ENCODE data around the gene NRP1.

The NRP1 gene

DNA sequence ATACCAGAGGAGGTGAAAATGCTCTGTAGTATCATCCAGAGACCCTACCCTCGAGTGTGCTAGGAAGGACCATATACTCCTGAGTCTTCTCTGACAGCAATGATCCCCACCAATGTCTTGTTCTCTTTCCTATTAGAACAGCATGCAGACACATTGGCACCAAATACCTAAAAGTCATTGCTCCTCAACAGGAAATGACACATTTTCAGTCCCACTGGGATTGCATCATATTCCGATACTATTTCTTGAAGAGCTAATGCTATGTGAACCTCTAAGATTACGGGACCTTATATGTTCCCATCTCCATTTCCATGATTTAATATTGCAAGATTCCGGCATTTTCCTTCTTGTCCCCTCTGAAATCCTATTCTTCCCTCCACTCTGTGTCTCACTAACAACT is 177.4 kb downstream of the NRP1 start:
- no peaks in the 10 kb centered on the region for H3K36me3 ChIP-seq
- no peaks in the 10 kb centered on the region for H3K9me3 ChIP-seq
- H3K4me3 ChIP-seq (ENCODE audit: low read depth in 1 of 2, low read length in 1 of 2): no peak overlapping the region
- TF ChIP-seq CTCF (IDR thresholded peaks at IDR 0.05): no peak
- H3K27ac ChIP-seq: no peak overlapping the region
- no peaks in the 10 kb centered on the region for H3K4me1 ChIP-seq (ENCODE audit: control insufficient read depth in 1 of 2, insufficient read depth in 1 of 2, low read depth in 1 of 2, low read length in 1 of 2)
- H3K27me3 ChIP-seq: no peaks in the 10 kb centered on the region

DNA sequence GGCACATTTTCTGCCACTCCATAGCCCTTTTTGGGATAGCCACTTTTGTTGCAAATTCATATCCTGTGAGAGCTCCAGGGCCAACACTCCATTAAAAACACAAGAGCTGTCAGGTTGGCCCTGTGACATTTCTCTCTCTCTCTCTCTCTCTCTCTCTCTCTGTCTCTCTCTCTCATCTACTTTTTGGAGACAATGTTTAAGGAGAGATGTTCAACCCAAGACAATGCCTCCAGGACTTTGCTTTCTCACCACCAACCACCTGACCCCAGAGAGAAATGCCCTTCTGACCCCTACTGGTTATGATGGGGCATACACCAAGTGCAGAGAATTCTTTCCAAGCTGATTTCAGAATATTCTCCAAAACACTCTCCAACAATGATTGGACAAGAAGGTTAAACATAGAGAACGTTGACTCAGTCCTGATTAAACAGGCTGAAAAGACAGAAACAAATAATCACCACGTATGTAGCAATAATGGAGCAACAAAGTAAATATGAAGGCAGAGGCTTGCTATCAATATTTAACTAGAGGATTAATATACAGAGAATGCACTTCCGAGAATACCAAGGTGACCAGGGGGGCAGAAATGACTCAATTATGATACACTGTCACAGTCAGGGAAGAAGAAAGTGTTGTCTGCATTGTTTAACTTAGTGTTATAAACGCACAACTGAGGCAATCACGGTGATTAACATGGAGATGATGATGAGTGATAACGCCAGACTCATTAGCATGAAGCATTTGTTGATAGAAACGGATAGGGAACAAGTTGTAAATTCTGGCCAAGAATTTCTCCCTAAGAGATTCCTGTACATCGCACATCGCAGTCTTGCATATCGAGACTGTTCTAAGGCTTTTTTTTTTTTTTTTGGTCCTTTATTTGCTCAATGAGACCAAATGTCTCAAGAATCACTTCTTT is 178.5 kb downstream of the NRP1 start:
- Histone ChIP-seq H3K9me3 (no peaks in the 10 kb centered on the region), H3K36me3 (no peaks in the 10 kb centered on the region), H3K4me3 (ENCODE audit: low read depth in 1 of 2, low read length in 1 of 2) (no peak overlapping the region), H3K4me1 (ENCODE audit: control insufficient read depth in 1 of 2, insufficient read depth in 1 of 2, low read depth in 1 of 2, low read length in 1 of 2) (no peaks in the 10 kb centered on the region), H3K27me3 (no peaks in the 10 kb centered on the region), H3K27ac (no peak overlapping the region)
- no peak for TF ChIP-seq CTCF (IDR thresholded peaks at IDR 0.05)

GRCh38 chr10:33154590-33154989 is 179.9 kb downstream of the NRP1 start:
- H3K4me3 ChIP-seq (ENCODE audit: low read depth in 1 of 2, low read length in 1 of 2): no peak overlapping the region
- TF ChIP-seq CTCF (IDR thresholded peaks at IDR 0.05): no peak
- no peaks in the 10 kb centered on the region for H3K27me3 ChIP-seq
- H3K36me3 ChIP-seq: no peaks in the 10 kb centered on the region
- no peaks in the 10 kb centered on the region for H3K9me3 ChIP-seq
- H3K27ac ChIP-seq: no peak overlapping the region
- no peaks in the 10 kb centered on the region for H3K4me1 ChIP-seq (ENCODE audit: control insufficient read depth in 1 of 2, insufficient read depth in 1 of 2, low read depth in 1 of 2, low read length in 1 of 2)

DNA sequence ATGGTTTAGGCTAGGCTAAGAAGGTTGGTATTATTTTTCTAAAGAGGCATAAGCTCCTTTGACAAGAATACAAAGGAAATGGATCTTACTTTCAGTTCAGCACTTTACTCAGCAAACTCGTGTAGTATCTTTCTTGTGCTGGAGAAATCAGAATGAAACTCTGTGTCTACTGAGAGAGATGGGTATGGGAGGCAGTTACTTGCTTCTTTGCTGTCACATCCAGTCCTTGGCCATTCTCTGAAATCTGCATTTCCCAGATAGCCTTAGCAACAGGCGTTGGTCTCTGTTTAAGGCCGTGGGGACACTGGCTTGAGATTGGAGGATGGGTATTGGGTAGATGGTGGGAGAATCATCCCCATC is 180.5 kb downstream of the NRP1 start:
- no peaks in the 10 kb centered on the region for H3K9me3 ChIP-seq
- no peak overlapping the region for H3K4me3 ChIP-seq (ENCODE audit: low read depth in 1 of 2, low read length in 1 of 2)
- no peaks in the 10 kb centered on the region for H3K36me3 ChIP-seq
- no peaks in the 10 kb centered on the region for H3K4me1 ChIP-seq (ENCODE audit: control insufficient read depth in 1 of 2, insufficient read depth in 1 of 2, low read depth in 1 of 2, low read length in 1 of 2)
- no peak for TF ChIP-seq CTCF (IDR thresholded peaks at IDR 0.05)
- no peaks in the 10 kb centered on the region for H3K27me3 ChIP-seq
- no peak overlapping the region for H3K27ac ChIP-seq

DNA sequence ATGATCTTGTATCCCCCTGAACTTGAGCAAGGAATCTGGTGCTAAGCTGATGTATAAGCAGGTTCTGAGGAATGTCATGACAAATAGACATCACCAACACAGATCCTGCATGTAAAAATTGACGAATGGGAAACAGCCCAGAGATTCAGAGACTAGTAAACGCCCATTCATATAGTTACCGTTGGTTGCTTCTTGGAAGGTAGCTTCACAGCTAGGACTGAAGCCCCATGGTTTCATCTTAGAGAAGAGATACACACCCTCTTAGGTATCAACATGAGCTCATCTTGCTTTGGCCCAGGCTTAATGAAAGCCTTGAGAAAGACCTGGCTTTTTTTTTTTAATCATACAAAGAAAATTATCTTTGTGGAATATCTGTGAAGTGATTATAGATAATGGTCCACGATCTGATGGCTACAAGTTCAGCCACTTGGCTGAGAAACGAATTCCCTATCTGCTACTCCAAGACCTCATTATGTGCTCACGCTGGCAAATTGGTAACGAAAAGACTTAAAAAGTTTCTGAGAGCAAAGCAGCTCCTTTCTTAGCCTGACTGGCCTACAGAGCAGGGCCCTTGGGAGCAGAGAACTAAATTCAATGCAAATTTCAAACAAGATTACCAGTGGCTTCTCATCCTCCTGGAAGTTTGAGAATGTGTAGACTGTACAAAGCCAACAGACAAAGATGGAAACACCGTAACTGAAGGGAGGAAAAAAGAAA is 181.1 kb downstream of the NRP1 start:
- no peak for TF ChIP-seq CTCF (IDR thresholded peaks at IDR 0.05)
- no peak overlapping the region for H3K27ac ChIP-seq
- H3K4me3 ChIP-seq (ENCODE audit: low read depth in 1 of 2, low read length in 1 of 2): no peak overlapping the region
- H3K9me3 ChIP-seq: no peaks in the 10 kb centered on the region
- H3K36me3 ChIP-seq: no peaks in the 10 kb centered on the region
- H3K4me1 ChIP-seq (ENCODE audit: control insufficient read depth in 1 of 2, insufficient read depth in 1 of 2, low read depth in 1 of 2, low read length in 1 of 2): no peaks in the 10 kb centered on the region
- H3K27me3 ChIP-seq: no peaks in the 10 kb centered on the region

Data from neutrophil (primary cell).